Cerebellar cortex (tissue), 1 donor: Measurements from ENCODE around the gene GAB1.
"Not testable (repeated sequence)": the region's sequence is repeated elsewhere in the genome, so short reads cannot be mapped to it uniquely, and the experiment has no call there.

Experiments used
- DNase-seq: peaks from one replicate; pipeline ENCODE4 v3.0.0-alpha.2; 2015; ENCODE audit warnings: low spot score

The GAB1 gene

GRCh38 chr4:143338313-143338712 lies 1.6 kb downstream of the GAB1 start:
- DNase-seq, result no peak

GRCh38 chr4:143339497-143339896 lies 2.8 kb downstream of the GAB1 start:
- no peak for DNase-seq

GRCh38 chr4:143341186-143341755 lies 4.6 kb downstream of the GAB1 start:
- DNase-seq, result peak; percentile 31

GRCh38 chr4:143343276-143343831 lies 6.7 kb downstream of the GAB1 start:
- DNase-seq, result no peak

GRCh38 chr4:143344041-143344440 lies 7.4 kb downstream of the GAB1 start:
- no peak for DNase-seq

GRCh38 chr4:143344774-143345173 lies 8.1 kb downstream of the GAB1 start:
- no peak for DNase-seq

GRCh38 chr4:143345356-143345755 lies 8.7 kb downstream of the GAB1 start:
- DNase-seq, result no peak

- no peak for DNase-seq
Measured at GRCh38 chr4:143346206-143346605, 9.5 kb downstream of the GAB1 start.

- DNase-seq, result no peak
Measured at GRCh38 chr4:143347484-143348111, 10.9 kb downstream of the GAB1 start.

GRCh38 chr4:143348233-143349077 lies 11.8 kb downstream of the GAB1 start:
- no peak for DNase-seq

GRCh38 chr4:143349858-143350527 lies 13.3 kb downstream of the GAB1 start:
- not testable (repeated sequence) for DNase-seq

- peak; percentile 74 for DNase-seq
Measured at GRCh38 chr4:143351149-143351691, 14.5 kb downstream of the GAB1 start.

GRCh38 chr4:143351774-143352451 lies 15.2 kb downstream of the GAB1 start:
- DNase-seq, result no peak

- no peak for DNase-seq
Measured at GRCh38 chr4:143352720-143353119, 16.0 kb downstream of the GAB1 start.

GRCh38 chr4:143353797-143354196 lies 17.1 kb downstream of the GAB1 start:
- no peak for DNase-seq

- DNase-seq, result no peak
Measured at GRCh38 chr4:143354990-143355389, 18.3 kb downstream of the GAB1 start.

- DNase-seq, result no peak
Measured at GRCh38 chr4:143355540-143356217, 19.0 kb downstream of the GAB1 start.

GRCh38 chr4:143356493-143356892 lies 19.8 kb downstream of the GAB1 start:
- DNase-seq, result no peak

GRCh38 chr4:143357161-143357845 lies 20.6 kb downstream of the GAB1 start:
- DNase-seq, result no peak

GRCh38 chr4:143358419-143358818 lies 21.7 kb downstream of the GAB1 start:
- no peak for DNase-seq
